WTC11 (cell line): ENCODE data around the gene PRPF8. TPM values are rescaled to one million over a fixed set of nuclear protein-coding genes. Genes with fewer than 3 reads are reported as not detected.

ENCODE experiments used
- ATAC-seq: fragments of 200-7000 bp; cut with Tn5 transposase; 2 replicates; pipeline ENCODE4 v1.10.0; 2021; ENCODE audit warnings: mild to moderate bottlenecking, moderate library complexity
- CTCF ChIA-PET: fragments of 300-600 bp; sonication (Branson Sonifier 250); formaldehyde crosslinking; loops from one replicate; lab custom pipeline; 2021; ENCODE audit warnings: antibody characterized with exemption; lab: Charles Lee
- POLR2A ChIA-PET: fragments of 350-600 bp; sonication (Branson Sonifier 250); formaldehyde crosslinking; loops from one replicate; lab custom pipeline; 2021; ENCODE audit warnings: antibody characterized with exemption; lab: Charles Lee
- DNase-seq: peaks from one replicate; pipeline ENCODE4 v3.0.0; 2021; ENCODE audit warnings: low spot score
- H3K27ac Mint-ChIP-seq: 2 replicates; pipeline ENCODE4 v1.8.0; 2021; ENCODE audit warnings: mixed read lengths
- H3K27me3 Mint-ChIP-seq: 2 replicates; pipeline ENCODE4 v1.8.0; 2021; ENCODE audit warnings: low read depth, mild to moderate bottlenecking, moderate library complexity, mixed read lengths
- H3K36me3 Mint-ChIP-seq: 2 replicates; pipeline ENCODE4 v1.8.0; 2021; ENCODE audit warnings: mixed read lengths
- H3K4me1 Mint-ChIP-seq: 2 replicates; pipeline ENCODE4 v1.8.0; 2022; ENCODE audit warnings: mixed read lengths
- H3K4me3 Mint-ChIP-seq: 2 replicates; pipeline ENCODE4 v1.8.0; 2021; ENCODE audit warnings: mild to moderate bottlenecking, moderate library complexity, mixed read lengths
- H3K9me3 Mint-ChIP-seq: 2 replicates; pipeline ENCODE4 v1.8.0; 2021; ENCODE audit warnings: mixed read lengths
- ATF1 ChIP-seq: sonication (generic); formaldehyde crosslinking; IDR thresholded peaks from 2 replicates; pipeline ENCODE4 v1.8.1; 2023; ENCODE audit warnings: mild to moderate bottlenecking, moderate library complexity, missing genetic modification reagents
- ATF3 ChIP-seq: sonication (generic); formaldehyde crosslinking; conservative IDR thresholded peaks from 2 replicates; pipeline ENCODE4 v1.8.1; 2022; ENCODE audit warnings: mild to moderate bottlenecking, missing genetic modification reagents
- CREM ChIP-seq: sonication (generic); formaldehyde crosslinking; IDR thresholded peaks from 2 replicates; pipeline ENCODE4 v1.8.1; 2022; ENCODE audit warnings: mild to moderate bottlenecking, missing genetic modification reagents, moderate library complexity
- EMX1 ChIP-seq: fragments of 250-450 bp; sonication (Bioruptor Pico); IDR thresholded peaks from 2 replicates; pipeline ENCODE4 v1.8.0; 2021; ENCODE audit warnings: mild to moderate bottlenecking
- FOXP1 ChIP-seq: sonication (generic); formaldehyde crosslinking; IDR thresholded peaks from 2 replicates; pipeline ENCODE4 v1.8.0; 2022; ENCODE audit warnings: missing genetic modification reagents, mild to moderate bottlenecking, moderate library complexity, borderline replicate concordance
- HMGXB4 ChIP-seq: sonication (generic); formaldehyde crosslinking; IDR thresholded peaks from 2 replicates; pipeline ENCODE4 v1.8.1; 2023; ENCODE audit warnings: mild to moderate bottlenecking, moderate library complexity, missing genetic modification reagents
- IRF1 ChIP-seq: sonication (generic); formaldehyde crosslinking; IDR thresholded peaks from 2 replicates; pipeline ENCODE4 v1.8.0; 2023; ENCODE audit warnings: missing genetic modification reagents
- IRF2 ChIP-seq: sonication (generic); formaldehyde crosslinking; IDR thresholded peaks from 2 replicates; pipeline ENCODE4 v1.8.0; 2022; ENCODE audit warnings: low read depth, missing genetic modification reagents, borderline replicate concordance
- KAT7 ChIP-seq: sonication (generic); formaldehyde crosslinking; IDR thresholded peaks from 2 replicates; pipeline ENCODE4 v1.8.1; 2023; ENCODE audit warnings: missing genetic modification reagents, mild to moderate bottlenecking, borderline replicate concordance
- MXD4 ChIP-seq: fragments of 250-450 bp; sonication (Bioruptor Pico); IDR thresholded peaks from 2 replicates; pipeline ENCODE4 v1.8.0; 2021; ENCODE audit warnings: mild to moderate bottlenecking, moderate library complexity, borderline replicate concordance
- NFATC4 ChIP-seq: fragments of 250-450 bp; sonication (Bioruptor Pico); IDR thresholded peaks from 2 replicates; pipeline ENCODE4 v1.9.0; 2021; ENCODE audit warnings: mild to moderate bottlenecking
- NFE2L1 ChIP-seq: sonication (generic); formaldehyde crosslinking; IDR thresholded peaks from 2 replicates; pipeline ENCODE4 v1.8.1; 2023; ENCODE audit warnings: missing genetic modification reagents
- PRDM15 ChIP-seq: sonication (generic); formaldehyde crosslinking; IDR thresholded peaks from 2 replicates; pipeline ENCODE4 v1.8.0; 2022; ENCODE audit warnings: missing genetic modification reagents
- PREB ChIP-seq: sonication (generic); formaldehyde crosslinking; IDR thresholded peaks from 2 replicates; pipeline ENCODE4 v1.8.1; 2022; ENCODE audit warnings: mild to moderate bottlenecking, missing genetic modification reagents, moderate library complexity, borderline replicate concordance
- SMAD4 ChIP-seq: sonication (generic); formaldehyde crosslinking; IDR thresholded peaks from 2 replicates; pipeline ENCODE4 v1.8.0; 2022; ENCODE audit warnings: mild to moderate bottlenecking, missing genetic modification reagents
- SP1 ChIP-seq: sonication (generic); formaldehyde crosslinking; conservative IDR thresholded peaks from 2 replicates; pipeline ENCODE4 v1.8.1; 2022; ENCODE audit warnings: missing genetic modification reagents
- ZNF219 ChIP-seq: sonication (generic); formaldehyde crosslinking; IDR thresholded peaks from 2 replicates; pipeline ENCODE4 v1.8.0; 2023; ENCODE audit warnings: missing genetic modification reagents, mild to moderate bottlenecking, borderline replicate concordance
- ZNF232 ChIP-seq: sonication (generic); formaldehyde crosslinking; IDR thresholded peaks from 2 replicates; pipeline ENCODE4 v1.8.0; 2022; ENCODE audit warnings: mild to moderate bottlenecking, missing genetic modification reagents
- ZNF396 ChIP-seq: fragments of 250-450 bp; sonication (Bioruptor Pico); IDR thresholded peaks from 2 replicates; pipeline ENCODE4 v1.8.0; 2021; ENCODE audit warnings: mild to moderate bottlenecking, moderate library complexity, borderline replicate concordance
- ZNF416 ChIP-seq: fragments of 250-450 bp; sonication (Bioruptor Pico); IDR thresholded peaks from 2 replicates; pipeline ENCODE4 v1.9.0; 2021; ENCODE audit warnings: mild to moderate bottlenecking, inconsistent platforms
- ZNF512 ChIP-seq: sonication (generic); formaldehyde crosslinking; IDR thresholded peaks from 2 replicates; pipeline ENCODE4 v1.8.1; 2022; ENCODE audit warnings: missing genetic modification reagents, borderline replicate concordance
- total RNA-seq: library from RNA; stranded (reverse); gene quantifications from 3 replicates; pipeline ENCODE4 v1.2.3, GENCODE V29; 2021

PRPF8 gene
- total RNA-seq, 1 experiment from 2014 or later = 388 TPM

- Mint-ChIP-seq H3K27me3 (no peaks in the 10 kb centered on the region), H3K9me3 (no peaks in the 10 kb centered on the region), H3K4me3 (no peak overlapping the region), H3K36me3 (peaks cover 3% of the 10 kb centered on the region; the same call in 1 of the 2 replicates), H3K4me1 (no peaks in the 10 kb centered on the region; the same call in 1 of the 2 replicates), H3K27ac (peak overlapping the region; percentile 66; the same call in 1 of the 2 replicates)
- POLR2A ChIA-PET = interaction anchor here (0.7 kb wide), 1 partner anchor 9 kb away, joined by 3 read pairs; no protein-coding TSS in a partner anchor
- no peak for ATAC-seq
- no peak for DNase-seq
- CTCF ChIA-PET = interaction anchor here (0.8 to 3.2 kb wide), 3 partner anchors 9 to 42 kb away, joined by 3 to 15 read pairs (median 9); partner anchors contain the start of gene SLC43A2
- TF ChIP-seq ZNF232 (no peak), CREM (CRISPR knock-in tag) (no peak), ZNF396 (CRISPR knock-in tag) (no peak), EMX1 (no peak), SMAD4 (no peak), IRF2 (no peak), PREB (CRISPR knock-in tag) (no peak)
- TF ChIP-seq, all 79 proteins: peak for 0
Measured at GRCh38 chr17:1616101-1616500, 68.6 kb downstream of the PRPF8 start.

- DNase-seq = no peak
- Mint-ChIP-seq H3K4me3 (no peak overlapping the region), H3K36me3 (peaks cover 3% of the 10 kb centered on the region; the same call in 1 of the 2 replicates), H3K9me3 (no peaks in the 10 kb centered on the region), H3K27me3 (no peaks in the 10 kb centered on the region), H3K27ac (no peak overlapping the region), H3K4me1 (no peaks in the 10 kb centered on the region)
- no peak for ATAC-seq
- ChIA-PET CTCF (interaction anchor here (1.2 to 3.4 kb wide), 2 partner anchors 18 to 38 kb away, joined by 3 to 16 read pairs; no protein-coding TSS in a partner anchor), POLR2A (no interaction called here)
- TF ChIP-seq HMGXB4 = no peak
Measured at GRCh38 chr17:1612400-1612799, 72.3 kb downstream of the PRPF8 start.

- TF ChIP-seq SP1 (no peak), IRF1 (CRISPR knock-in tag) (no peak), FOXP1 (CRISPR knock-in tag) (no peak), ATF3 (no peak)
- DNase-seq = no peak
- Mint-ChIP-seq H3K4me1 (no peaks in the 10 kb centered on the region), H3K27me3 (no peaks in the 10 kb centered on the region), H3K36me3 (peaks cover 3% of the 10 kb centered on the region; the same call in 1 of the 2 replicates), H3K27ac (no peak overlapping the region; the same call in 1 of the 2 replicates), H3K4me3 (no peak overlapping the region), H3K9me3 (no peaks in the 10 kb centered on the region)
- ChIA-PET POLR2A (no interaction called here), CTCF (interaction anchor here (3.4 kb wide), 1 partner anchor 38 kb away, joined by 16 read pairs; no protein-coding TSS in a partner anchor)
- no peak for ATAC-seq
Measured at GRCh38 chr17:1611715-1612114, 73.0 kb downstream of the PRPF8 start.

GRCh38 chr17:1608676-1609075 lies 76.0 kb downstream of the PRPF8 start:
- Mint-ChIP-seq H3K4me1 (peaks cover 9% of the 10 kb centered on the region), H3K36me3 (no peaks in the 10 kb centered on the region), H3K27me3 (no peaks in the 10 kb centered on the region), H3K4me3 (no peak overlapping the region), H3K27ac (peak overlapping the region; percentile 67; the same call in 1 of the 2 replicates), H3K9me3 (no peaks in the 10 kb centered on the region)
- ChIA-PET CTCF (interaction anchor here (1.2 to 1.3 kb wide), 2 partner anchors 34 to 40 kb away, joined by 4 read pairs; no protein-coding TSS in a partner anchor), POLR2A (no interaction called here)
- no peak for DNase-seq
- no peak for ATAC-seq
- TF ChIP-seq ZNF512 (CRISPR knock-in tag) (no peak), ZNF416 (CRISPR knock-in tag) (no peak), NFATC4 (CRISPR knock-in tag) (no peak), PRDM15 (no peak), ZNF219 (CRISPR knock-in tag) (no peak), NFE2L1 (CRISPR knock-in tag) (no peak), KAT7 (CRISPR knock-in tag) (no peak), MXD4 (CRISPR knock-in tag) (no peak), ATF1 (CRISPR knock-in tag) (no peak)
